Measurements from ENCODE around the gene MUC3A.
"Not testable (repeated sequence)": the region's sequence is repeated elsewhere in the genome, so short reads cannot be mapped to it uniquely, and the experiment has no call there.

MUC3A gene, protein sequence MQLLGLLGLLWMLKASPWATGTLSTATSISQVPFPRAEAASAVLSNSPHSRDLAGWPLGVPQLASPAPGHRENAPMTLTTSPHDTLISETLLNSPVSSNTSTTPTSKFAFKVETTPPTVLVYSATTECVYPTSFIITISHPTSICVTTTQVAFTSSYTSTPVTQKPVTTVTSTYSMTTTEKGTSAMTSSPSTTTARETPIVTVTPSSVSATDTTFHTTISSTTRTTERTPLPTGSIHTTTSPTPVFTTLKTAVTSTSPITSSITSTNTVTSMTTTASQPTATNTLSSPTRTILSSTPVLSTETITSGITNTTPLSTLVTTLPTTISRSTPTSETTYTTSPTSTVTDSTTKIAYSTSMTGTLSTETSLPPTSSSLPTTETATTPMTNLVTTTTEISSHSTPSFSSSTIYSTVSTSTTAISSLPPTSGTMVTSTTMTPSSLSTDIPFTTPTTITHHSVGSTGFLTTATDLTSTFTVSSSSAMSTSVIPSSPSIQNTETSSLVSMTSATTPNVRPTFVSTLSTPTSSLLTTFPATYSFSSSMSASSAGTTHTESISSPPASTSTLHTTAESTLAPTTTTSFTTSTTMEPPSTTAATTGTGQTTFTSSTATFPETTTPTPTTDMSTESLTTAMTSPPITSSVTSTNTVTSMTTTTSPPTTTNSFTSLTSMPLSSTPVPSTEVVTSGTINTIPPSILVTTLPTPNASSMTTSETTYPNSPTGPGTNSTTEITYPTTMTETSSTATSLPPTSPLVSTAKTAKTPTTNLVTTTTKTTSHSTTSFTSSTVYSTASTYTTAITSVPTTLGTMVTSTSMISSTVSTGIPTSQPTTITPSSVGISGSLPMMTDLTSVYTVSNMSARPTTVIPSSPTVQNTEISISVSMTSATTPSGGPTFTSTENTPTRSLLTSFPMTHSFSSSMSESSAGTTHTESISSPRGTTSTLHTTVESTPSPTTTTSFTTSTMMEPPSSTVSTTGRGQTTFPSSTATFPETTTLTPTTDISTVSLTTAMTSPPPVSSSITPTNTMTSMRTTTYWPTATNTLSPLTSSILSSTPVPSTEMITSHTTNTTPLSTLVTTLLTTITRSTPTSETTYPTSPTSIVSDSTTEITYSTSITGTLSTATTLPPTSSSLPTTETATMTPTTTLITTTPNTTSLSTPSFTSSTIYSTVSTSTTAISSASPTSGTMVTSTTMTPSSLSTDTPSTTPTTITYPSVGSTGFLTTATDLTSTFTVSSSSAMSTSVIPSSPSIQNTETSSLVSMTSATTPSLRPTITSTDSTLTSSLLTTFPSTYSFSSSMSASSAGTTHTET (N-terminal part only)

DNA sequence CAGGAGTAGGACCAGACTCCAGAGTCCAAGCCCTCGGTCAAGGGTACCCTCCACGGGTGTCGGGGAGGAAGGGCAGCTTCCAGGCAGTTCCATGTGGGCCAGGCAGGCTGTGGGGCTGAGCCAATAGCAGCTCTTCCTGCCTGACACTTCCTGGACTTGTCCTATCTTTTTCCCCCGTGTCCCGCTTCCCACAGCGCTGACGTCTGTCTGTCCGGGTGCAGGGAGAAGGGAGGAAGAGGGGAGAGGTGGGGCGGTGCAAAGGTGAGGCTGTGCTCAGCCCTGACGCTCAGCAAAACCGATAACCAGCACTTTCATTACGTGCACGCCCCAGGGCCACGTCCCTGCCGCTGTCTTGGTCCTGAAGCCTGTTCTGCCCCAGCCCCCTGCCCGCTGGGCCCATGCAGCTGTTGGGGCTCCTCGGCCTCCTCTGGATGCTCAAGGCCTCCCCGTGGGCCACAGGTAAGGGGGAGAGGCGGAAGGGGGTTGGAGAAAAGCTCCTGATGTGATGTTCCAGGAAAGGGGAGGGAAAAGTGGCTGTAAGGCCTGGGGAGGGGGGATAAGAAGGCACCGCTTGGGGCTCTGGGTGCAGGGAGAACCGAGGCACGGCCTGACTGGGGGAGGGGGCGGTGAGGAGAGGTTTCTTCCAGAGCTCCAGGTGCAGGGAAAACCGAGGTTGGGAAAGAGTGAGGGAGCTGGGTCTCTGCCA, at the start of gene MUC3A:
MUC3A (plus strand) TSS at position 308 of the 706 bp plus-strand sequence; CDS start at position 399, 91 bp downstream.
- DNase-seq (ENCODE audit: low spot score): no peak

DNA sequence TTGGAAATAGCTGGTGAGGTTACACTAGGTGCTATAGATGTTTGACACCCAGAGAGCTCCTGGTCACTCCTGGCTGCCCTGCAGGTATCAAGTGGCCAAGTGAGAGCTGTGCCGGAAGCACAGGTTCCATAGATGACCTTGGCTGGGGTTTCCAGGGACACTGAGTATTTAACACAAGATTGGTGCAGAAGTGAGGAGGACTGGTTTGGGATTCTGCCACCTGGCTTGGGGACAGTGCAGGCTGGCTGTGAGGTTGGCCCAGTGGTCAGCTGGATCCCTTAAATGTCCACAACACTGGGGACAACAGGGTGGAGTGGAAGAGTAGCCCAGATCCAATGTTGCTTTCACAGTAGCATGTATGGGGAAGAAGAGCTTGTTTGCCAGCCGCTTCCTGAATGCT, 48.4 kb upstream of the MUC3A start:
- no peak for DNase-seq (ENCODE audit: low spot score)

DNA sequence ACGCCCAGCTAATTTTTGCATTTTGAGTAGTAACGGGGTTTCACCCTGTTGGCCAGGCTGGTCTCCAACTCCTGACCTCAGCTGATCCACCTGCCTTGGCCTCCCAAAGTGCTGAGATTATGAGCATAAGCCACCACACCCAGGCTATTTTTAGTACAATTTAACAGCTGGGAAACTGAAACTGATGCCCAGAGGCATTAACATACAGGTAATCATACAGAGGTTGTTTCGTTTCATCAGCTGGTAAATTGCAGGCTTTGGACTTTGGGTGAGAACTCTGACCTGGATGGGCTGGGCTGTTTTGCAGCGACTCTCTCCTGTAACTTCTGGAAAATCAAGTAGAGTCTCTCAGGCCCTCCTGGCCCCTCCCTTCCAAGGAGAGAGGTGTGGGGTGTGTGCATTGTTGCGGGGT, 47.4 kb upstream of the MUC3A start:
- DNase-seq (ENCODE audit: low spot score): no peak

DNA sequence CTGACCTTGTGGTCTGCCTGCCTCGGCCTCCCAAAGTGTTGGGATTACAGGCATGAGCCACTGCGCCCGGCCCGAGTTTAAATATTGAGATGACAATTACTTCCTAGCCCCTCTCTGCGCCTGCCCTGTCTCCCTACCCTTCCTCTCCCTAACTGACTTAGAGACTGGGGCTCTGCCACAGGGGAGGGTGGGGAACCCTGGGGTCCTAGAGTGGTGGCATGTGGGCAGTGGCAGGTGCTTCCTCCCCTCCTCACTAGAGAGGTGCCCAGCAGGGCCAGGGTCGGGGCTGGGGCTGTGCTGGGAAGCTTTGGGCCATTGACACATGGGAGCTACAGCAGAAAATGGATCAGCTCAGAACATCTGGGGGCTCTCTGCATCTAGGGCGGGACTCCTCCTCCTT, 46.7 kb upstream of the MUC3A start:
- no peak for DNase-seq (ENCODE audit: low spot score)

DNA sequence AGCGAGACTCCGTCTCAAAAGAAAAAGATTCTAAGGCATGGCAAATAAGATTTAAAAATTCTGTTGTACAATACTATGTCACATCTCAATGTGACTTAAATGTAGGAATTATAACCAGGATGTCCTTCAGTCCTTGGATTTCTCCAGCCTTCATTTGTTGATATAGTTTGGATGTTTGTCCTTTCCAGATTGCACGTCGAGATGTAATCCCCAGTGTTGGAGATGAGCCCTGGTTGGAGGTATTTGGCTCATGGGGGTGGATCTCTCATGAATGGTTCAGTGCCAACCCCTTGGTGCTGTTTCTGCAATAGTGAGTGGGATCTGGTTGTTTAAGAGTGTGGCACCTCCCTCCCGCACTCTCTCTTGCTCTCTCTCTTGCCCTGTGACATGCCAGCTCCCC, 40.8 kb upstream of the MUC3A start:
- DNase-seq (ENCODE audit: low spot score): no peak

DNA sequence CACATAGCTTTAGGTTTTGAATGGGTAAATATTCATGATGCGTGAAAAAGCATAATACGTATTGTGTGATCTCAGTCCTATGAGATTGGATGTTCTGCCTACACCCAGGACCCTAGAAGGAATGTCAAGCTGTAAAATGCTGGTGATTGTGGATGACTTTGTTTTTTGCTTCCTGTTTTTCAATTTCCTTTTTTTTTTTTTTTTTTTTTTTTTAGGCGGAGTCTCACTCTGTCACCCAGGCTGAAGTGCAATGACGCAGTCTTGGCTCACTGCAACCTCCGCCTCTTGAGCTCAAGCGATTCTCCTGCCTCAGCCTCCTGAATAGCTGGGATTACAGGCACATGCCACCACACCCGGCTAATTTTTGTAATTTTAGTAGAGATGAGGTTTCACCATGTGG, 38.9 kb upstream of the MUC3A start:
- DNase-seq (ENCODE audit: low spot score): not testable (repeated sequence)

DNA sequence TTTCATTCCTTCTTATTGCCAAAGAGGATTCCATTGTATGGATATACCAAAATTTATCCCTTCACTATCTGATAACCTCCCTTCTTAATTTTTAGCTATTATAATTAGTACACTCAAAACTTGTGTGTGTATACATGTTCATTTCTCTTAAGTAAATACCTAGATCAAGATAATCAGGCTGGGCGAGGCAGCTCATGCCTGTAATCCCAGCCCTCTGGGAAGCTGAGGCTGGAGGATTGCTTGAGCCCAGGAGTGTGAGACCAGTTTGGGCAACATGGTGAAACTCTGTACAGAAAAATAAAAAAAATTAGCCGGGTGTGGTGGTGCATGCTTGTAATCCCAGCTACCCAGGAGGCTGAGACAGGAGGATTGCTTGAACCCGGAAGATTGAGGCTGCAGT, 37.9 kb upstream of the MUC3A start:
- DNase-seq (ENCODE audit: low spot score): no peak

DNA sequence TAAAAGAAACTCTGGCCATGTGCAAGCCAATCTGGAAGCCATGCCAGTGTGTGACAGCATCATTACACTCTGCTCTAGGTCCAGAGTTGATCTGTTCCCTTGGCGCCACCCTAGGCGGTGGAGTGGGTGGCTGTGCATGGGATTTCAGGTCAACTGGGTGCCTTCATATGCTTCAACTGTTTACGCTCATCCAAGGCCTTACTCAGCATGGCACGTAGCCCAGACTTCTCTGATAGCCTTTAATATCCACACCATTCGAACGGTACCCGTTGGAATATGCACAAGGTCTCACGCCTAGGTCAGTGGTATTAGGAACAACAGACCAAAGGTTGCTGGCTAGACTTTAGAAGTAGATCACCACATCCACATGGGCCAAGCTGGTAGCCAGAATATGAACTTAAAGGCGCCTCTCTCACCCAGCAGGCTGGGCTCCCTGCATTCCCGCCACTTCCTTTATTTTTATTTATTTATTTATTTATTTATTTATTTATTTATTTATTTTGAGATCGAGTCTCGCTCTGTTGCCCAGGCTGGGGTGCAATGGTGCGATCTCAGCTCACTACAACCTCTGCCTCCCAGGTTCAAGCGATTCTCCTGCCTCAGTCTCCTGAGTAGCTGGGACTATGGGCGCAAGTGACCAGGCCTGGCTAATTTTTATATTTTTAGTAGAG, 35.0 kb upstream of the MUC3A start:
- no peak for DNase-seq (ENCODE audit: low spot score)

DNA sequence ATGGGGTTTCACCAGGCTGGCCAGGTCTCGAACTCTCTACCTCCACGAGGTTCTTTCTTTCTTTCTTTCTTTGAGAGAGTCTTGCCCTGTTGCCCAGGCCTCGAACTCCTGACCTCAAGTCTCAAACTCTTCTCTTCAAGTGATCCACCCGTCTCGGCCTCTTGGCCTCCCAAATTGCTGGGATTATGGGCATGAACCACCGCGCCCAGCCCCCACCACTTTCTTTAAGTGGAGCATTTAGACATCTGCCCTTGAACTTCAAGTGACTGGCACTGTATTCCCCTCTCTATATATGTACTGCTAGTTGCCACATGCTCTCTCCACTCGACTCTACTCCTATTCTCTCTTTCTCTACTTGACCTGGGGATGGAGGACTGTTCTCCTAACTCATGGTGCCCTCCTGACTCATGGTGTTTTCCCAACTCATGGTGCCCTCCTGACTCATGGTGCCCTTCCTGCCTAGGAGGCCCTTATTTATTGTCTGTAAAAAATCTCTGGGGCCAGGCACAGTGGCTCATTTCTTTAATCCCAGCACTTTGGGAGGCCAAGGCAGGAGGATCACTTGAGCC, 34.4 kb upstream of the MUC3A start:
- no peak for DNase-seq (ENCODE audit: low spot score)

DNA sequence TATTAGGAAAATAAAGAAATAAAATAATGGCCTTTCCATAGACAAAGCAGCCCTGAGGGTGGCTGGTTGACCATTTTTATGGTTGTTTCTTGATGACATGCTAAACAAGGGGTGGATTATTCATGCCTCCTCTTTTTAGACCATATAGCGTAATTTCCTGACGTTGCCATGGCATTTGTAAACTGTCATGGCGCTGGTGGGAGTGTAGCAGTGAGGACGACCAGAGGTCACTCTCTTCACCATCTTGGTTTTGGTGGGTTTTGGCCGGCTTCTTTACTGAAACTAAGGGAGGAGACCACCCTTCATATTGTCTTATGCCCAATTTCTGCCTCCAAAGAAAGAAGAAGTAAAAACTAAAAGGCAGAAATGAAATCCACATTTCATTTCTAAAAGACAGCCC, 30.0 kb upstream of the MUC3A start:
- not testable (repeated sequence) for DNase-seq (ENCODE audit: low spot score)

DNA sequence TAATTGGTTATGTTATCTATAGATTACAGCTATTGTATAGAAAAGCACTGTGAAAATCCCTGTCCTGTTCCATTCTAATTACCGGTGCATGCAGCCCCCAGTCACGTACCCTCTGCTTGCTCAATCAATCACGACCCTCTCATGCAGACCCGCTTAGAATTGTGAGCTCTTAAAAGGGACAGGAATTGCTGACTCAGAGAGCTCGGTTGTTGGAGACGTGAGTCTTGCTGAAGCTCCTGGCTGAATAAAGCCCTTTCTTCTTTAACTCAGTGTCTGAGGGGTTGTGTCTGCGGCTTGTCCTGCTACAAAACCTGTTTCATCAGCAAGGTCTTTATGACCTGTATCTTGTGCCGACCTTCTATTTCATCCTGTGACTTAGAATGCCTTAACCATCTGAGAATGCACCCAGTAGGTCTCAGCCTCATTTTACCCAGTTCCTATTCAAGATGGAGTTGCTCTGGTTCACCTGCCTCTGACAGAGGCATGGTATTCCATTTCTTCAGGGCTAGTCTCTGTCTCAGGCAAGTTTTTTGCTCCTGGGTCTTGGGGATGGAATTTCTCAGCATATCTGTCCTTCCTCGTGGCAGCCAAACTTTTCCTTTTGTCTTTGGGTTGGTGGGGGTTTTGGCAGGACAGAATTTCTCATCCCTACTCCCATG, 29.4 kb upstream of the MUC3A start:
- DNase-seq (ENCODE audit: low spot score): not testable (repeated sequence)

DNA sequence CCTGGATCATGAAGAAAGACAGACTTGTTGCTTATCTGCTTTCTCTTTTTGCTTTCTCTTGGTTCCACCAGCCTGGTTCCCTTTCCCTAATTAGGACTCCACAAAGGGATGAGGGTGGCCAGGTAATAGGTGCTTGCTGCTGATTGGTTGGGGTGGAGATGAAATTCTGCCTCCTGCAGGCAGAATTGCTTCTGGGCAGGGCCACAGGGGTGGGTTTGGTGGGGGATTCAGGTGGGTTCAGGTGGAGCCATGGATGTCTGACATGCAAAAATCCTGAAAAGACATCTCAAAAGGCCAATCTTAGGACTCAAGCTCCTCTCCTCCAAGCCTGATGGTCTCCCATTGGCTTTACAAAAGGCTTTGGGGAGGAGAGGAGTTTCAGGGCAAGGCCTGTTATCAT, 28.3 kb upstream of the MUC3A start:
- no peak for DNase-seq (ENCODE audit: low spot score)

DNA sequence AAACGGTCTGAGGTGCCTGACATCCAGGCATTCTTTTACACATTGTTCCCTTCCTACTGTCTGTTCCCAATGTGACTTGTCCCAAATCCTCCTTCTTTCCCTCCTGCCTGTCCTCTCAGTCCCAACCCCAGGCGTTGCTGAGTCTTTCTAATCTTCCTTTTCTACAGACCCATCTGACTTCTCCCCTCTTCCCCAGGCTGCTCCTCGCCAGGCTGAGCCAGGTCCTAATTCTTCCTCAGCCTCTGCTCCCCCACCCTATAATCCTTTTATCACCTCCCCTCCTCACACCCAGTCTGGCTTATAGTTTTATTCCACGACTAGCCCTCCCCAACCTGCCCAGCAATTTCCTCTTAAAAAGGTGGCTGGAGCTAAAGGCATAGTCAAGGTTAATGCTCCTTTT, 25.7 kb upstream of the MUC3A start:
- DNase-seq (ENCODE audit: low spot score): not testable (repeated sequence)

DNA sequence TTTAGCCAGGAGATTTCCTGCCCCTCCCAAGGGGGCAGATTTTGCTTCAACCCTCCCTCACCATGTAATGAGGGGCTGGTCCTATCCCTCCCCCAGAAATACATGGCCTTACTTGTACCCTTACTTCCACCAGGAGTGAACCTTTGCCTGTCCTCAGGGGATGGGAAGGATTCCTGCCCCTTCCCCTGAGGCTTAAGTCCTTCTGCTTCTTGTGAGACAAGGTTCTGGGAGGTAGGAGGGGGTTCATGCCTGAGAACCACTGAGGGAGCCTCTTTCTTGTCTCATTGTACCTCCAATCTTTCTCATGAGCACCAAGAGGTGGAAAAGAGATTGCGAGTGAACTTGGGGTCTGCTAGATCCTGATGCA, 19.5 kb upstream of the MUC3A start:
- DNase-seq (ENCODE audit: low spot score): no peak

DNA sequence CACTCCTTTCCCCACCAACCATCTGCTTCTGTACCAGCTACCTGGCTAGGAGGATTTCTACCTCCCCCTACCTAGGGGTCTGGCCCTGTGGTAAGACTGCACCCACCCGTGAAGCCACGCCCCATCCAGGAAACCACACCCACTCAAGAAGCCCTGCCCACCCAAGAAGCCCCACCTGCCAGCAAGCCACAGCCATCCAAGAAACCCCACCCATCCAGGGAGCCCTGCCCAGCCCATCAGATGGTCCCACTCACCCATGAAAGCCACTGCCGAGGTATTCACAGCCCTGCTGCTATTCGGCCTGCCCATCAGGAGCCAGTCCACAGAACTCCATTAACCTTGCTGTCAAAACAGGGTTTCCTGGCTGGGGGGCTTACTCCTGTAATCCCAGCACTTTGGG, 15.6 kb upstream of the MUC3A start:
- peak; percentile 58 for DNase-seq (ENCODE audit: low spot score)

DNA sequence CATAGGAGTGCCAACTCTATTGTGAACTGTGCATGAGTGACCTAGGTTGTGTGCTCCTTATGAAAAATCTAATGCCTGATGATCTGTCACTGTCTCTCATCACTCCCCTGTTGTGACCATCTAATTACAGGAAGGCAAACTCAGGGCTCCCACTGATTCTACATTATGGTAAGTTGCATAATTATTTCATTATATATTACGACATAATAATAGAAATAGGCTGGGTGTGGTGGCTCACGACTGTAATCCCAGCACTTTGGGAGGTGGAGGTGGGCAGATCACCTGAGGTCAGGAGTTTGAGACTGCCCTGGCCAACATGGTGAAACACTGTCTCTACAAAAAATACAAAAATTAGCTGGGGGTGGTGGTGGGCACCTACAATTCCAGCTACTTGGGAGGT, 14.0 kb upstream of the MUC3A start:
- not testable (repeated sequence) for DNase-seq (ENCODE audit: low spot score)

DNA sequence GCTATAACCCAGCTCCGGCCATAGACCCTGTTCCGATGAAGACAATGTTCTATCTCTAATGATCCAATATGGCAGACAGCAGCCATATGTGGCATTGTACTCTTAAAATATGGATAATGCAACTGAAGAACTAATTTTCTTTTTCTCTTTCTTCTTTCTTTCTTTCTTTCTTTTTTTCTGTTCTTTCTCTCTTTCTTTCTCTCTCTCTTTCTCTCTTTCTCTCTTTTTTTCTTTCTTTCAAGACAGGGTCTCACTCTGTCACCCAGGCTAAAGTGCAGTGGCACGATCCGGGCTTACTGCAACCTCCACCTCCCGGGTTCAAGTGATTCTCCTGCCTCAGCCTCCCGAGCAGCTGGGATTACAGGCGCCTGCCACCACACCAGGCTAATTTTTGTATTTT, 13.2 kb upstream of the MUC3A start:
- DNase-seq (ENCODE audit: low spot score): not testable (repeated sequence)

DNA sequence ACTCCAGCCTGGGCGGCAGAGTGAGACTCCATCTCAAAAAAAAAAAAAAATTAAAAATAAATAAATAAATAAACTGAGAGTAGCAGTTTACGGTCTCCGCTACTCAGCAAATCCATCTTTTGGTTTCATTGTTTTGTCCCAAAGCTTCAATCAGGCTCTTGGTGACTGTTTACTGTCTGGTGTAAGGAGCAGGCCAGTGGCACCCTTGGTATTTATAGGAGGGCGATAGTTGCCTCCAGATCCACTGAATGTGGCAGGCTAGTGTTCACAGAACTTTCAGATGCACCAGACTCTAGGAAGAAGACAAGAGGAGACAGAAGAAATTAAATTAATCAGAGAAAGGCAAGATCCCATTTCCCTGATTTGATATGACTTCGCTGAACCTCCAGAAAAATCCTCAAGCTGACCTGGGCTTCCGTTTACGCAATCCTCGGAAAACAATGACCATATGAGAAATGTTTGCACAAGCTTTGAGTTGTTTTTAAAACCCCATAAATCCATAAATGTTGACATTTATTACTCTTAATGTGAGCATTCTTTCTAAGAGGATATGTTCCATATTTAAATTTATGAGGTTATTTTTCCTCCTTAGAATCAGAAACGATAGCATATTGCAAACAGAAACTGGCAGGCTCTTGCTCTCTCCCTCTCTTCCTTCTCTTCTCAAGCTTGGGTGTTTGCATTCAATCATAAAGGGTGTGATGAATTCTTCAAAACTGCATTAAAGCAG, 7.1 kb upstream of the MUC3A start:
- no peak for DNase-seq (ENCODE audit: low spot score)

DNA sequence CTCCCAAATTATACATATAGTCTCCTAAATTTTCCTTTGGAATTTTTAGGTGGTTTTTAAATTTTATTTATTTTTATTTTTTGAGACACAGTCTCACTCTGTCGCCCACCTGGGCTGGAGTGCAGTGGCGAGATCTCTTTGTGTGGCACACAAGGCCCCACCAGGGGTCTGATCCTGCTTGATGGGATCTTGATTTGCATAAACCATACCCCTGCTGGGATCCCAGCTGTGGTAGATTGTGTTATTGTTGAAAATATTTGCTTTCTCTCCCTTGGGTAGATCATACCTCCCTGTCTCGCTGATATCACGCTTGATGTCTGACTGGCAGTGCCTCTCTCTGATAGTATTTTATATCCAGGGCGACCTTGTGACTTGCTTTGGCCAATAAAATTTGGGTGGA, 5.6 kb upstream of the MUC3A start:
- DNase-seq (ENCODE audit: low spot score): no peak

DNA sequence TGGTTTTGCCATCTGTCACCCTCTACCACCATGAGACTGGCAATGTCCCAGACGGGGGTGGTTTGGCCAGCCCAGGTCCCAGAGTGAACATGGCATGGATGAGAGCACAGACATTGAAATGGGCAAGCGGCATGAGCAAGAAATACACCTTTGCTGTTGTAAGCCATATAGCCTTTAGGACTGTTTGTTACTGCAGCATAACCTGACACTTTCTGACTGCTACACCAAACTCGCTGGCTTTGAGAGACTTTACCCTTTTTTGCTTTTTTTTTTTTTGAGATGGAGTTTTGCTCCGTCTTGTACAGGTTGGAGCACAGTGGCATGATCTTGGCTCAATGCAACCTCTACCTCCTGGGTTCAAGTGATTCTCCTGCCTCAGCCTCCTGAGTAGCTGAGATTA, 5.2 kb upstream of the MUC3A start:
- DNase-seq (ENCODE audit: low spot score): no peak

All from NAMALWA (cell line).